HuH-7 (cell line): ENCODE data around the gene FAM229A.

Source experiments
- DNase-seq: peaks from one replicate; pipeline ENCODE4 v3.0.0; 2011; ENCODE audit warnings: low spot score

FAM229A gene

GRCh38 chr1:32346532-32347157 lies 15.6 kb downstream of the FAM229A start:
- DNase-seq = no peak

- DNase-seq = no peak
Observed at GRCh38 chr1:32345289-32345827, 16.9 kb downstream of the FAM229A start.

- no peak for DNase-seq
Observed at GRCh38 chr1:32342704-32343103, 19.6 kb downstream of the FAM229A start.

- DNase-seq = no peak
Observed at GRCh38 chr1:32341971-32342370, 20.3 kb downstream of the FAM229A start.

- no peak for DNase-seq
Observed at GRCh38 chr1:32341186-32341757, 21.0 kb downstream of the FAM229A start.

GRCh38 chr1:32339363-32339978 lies 22.8 kb downstream of the FAM229A start:
- DNase-seq = no peak

GRCh38 chr1:32338637-32339145 lies 23.6 kb downstream of the FAM229A start:
- DNase-seq = no peak

- DNase-seq = peak; percentile 60
Observed at GRCh38 chr1:32337855-32338636, 24.2 kb downstream of the FAM229A start.

GRCh38 chr1:32336963-32337675 lies 25.2 kb downstream of the FAM229A start:
- no peak for DNase-seq

GRCh38 chr1:32336591-32336932 lies 25.7 kb downstream of the FAM229A start:
- no peak for DNase-seq

GRCh38 chr1:32335790-32336590 lies 26.3 kb downstream of the FAM229A start, which contains the start of gene MARCKSL1:
MARCKSL1 (minus strand) TSS chr1:32336233; CDS start chr1:32336033, 200 bp downstream.
- DNase-seq = peak; percentile 75

GRCh38 chr1:32335535-32335789 lies 26.8 kb downstream of the FAM229A start:
- no peak for DNase-seq

GRCh38 chr1:32334864-32335534 lies 27.3 kb downstream of the FAM229A start:
- peak; percentile 54 for DNase-seq

- no peak for DNase-seq
Observed at GRCh38 chr1:32334274-32334861, 27.9 kb downstream of the FAM229A start.

- DNase-seq = no peak
Observed at GRCh38 chr1:32333251-32333963, 28.9 kb downstream of the FAM229A start.

GRCh38 chr1:32332290-32333079 lies 29.8 kb downstream of the FAM229A start:
- DNase-seq = no peak

GRCh38 chr1:32331549-32331948 lies 30.7 kb downstream of the FAM229A start:
- DNase-seq = no peak

GRCh38 chr1:32330558-32331151 lies 31.6 kb downstream of the FAM229A start:
- no peak for DNase-seq
